Pancreas (tissue), 10 donors: Measurements from ENCODE around the gene TMED5. TPM values are rescaled to one million over a fixed set of nuclear protein-coding genes. Genes with fewer than 3 reads are reported as not detected.
"Not testable (repeated sequence)": the region's sequence is repeated elsewhere in the genome, so short reads cannot be mapped to it uniquely, and the experiment has no call there.

ENCODE experiments used
- ATAC-seq, 4 donors: fragments of 200-7000 bp; cut with Tn5 transposase; one replicate each; pipeline versions ENCODE4 v1.8.0 to v1.9.1; 2020; ENCODE audit warnings: mild to moderate bottlenecking in 4 of 4, moderate library complexity in 4 of 4
- DNase-seq, 6 donors: peaks; one replicate each; pipeline ENCODE4 v3.0.0-alpha.2; 2020
- FAIRE-seq: peaks from 2 replicates; lab custom pipeline; 2012; peaks lifted over from hg19 to GRCh38; lab: Jason Lieb, UNC
- H3K27ac ChIP-seq, 4 donors: fragments of 200-600 bp; sonication (generic); 1 replicate in 3 of 4; 2 replicates in 1 of 4; pipeline versions ENCODE4 v1.5.0 to v1.8.0; 2020
- H3K27me3 ChIP-seq, 4 donors: fragments of 200-600 bp; one replicate each; pipeline ENCODE4 v1.8.0; 2021
- H3K36me3 ChIP-seq, 3 donors: fragments of 200-600 bp; sonication (generic) in 1 of 3; one replicate each; pipeline versions ENCODE4 v1.5.0 to v1.8.0; 2020 to 2021
- H3K4me1 ChIP-seq, 3 donors: fragments of 200-600 bp; one replicate each; pipeline ENCODE4 v1.8.0; 2021
- H3K4me3 ChIP-seq, 4 donors: fragments of 200-600 bp; sonication (generic) in 2 of 4; one replicate each; pipeline versions ENCODE4 v1.5.0 to v1.8.0; 2020 to 2021
- H3K9me3 ChIP-seq, 4 donors: fragments of 200-600 bp; one replicate each; pipeline ENCODE4 v1.8.0; 2021
- CTCF ChIP-seq, 4 donors: fragments of 200-600 bp; sonication (generic) in 3 of 4; IDR thresholded peaks; one replicate each; pipeline versions ENCODE4 v1.5.0 to v1.8.0; 2021; ENCODE audit warnings: antibody characterized with exemption in 4 of 4
- WGBS, 2 donors: extraction: QIAGEN DNeasy Blood & Tissue Kit; methylation state at CpG; one replicate each; pipeline ENCODE4 v1.1.7; 2013; 5-methylcytosine and 5-hydroxymethylcytosine counted together
- intact Hi-C, 3 donors: fragments of 100-400 bp; cut with DNase I; formaldehyde crosslinking; loops; one replicate each; pipeline versions ENCODE4 v1.11.1 to v1.14.2; 2022
- polyA plus RNA-seq, 2 donors: library from polyadenylated mRNA; stranded (reverse); fragments of 200-250 nt; gene quantifications; one replicate each; pipeline ENCODE4 v1.2.3, GENCODE V29; 2013
- total RNA-seq, 6 donors: library from RNA; stranded (reverse); fragmentation: NEBNext Ultra II Directional in 4 of 6; extraction: Animal tissue kit (Norgen Biotek cat#: 25700) in 4 of 6; gene quantifications; one replicate each; pipeline versions ENCODE4 v1.2.1 to v1.2.4, GENCODE V29; 2021 to 2023
- donor health status: healthy with polysubstance abuse.
- donor health status: DM: no; HTN: no; CAD: no; lungs with moderate emphysema.
- donor health status: DM: no; HTN: no; CAD: no.
- donor health status: control.
- donor health status: control.
- donor health status: Bipolar disorder and iron deficiency.
- donor health status: DM: yes; HTN: yes; CAD: no.
- donor health status: DM: no; HTN: no; CAD: no.
- donor health status: DM: no; HTN: no; CAD: no.
- donor health status: DM: yes; HTN: yes; CAD: no.

TMED5 gene
- total RNA-seq (10 to 100 TPM; 15.2 to 29.0 (median 19.5) TPM), polyA plus RNA-seq (10 to 100 TPM in 1 of 2 donors, 1 to 10 TPM in 1; 4.3 to 13.4 TPM)

GRCh38 chr1:93179886-93180722 lies at the start of gene TMED5:
Gene TMED5, minus strand, starts transcription at chr1:93180413. Its CDS starts 171 bp downstream, at chr1:93180242.
- ATAC-seq = peak; percentile 95 to 98 (median 96)
- intact Hi-C loops = no loop called here

GRCh38 chr1:93223023-93223675 lies 42.9 kb upstream of the TMED5 start:
- Histone ChIP-seq H3K9me3 (no peaks in the 10 kb centered on the region), H3K36me3 (no peaks in the 10 kb centered on the region), H3K4me3 (no peak overlapping the region), H3K27ac (no peak overlapping the region), H3K27me3 (no peaks in the 10 kb centered on the region), H3K4me1 (no peaks in the 10 kb centered on the region)
- intact Hi-C loops = no loop called here
- TF ChIP-seq CTCF (IDR thresholded peaks at IDR 0.05) = no peak
- ATAC-seq (no peak), DNase-seq (no peak), FAIRE-seq (no peak)
- WGBS, 2 donors = 93 to 95% methylated on average over 2 of the region's 2 CpGs

More at GRCh38 chr1:93179886-93180722, at the start of gene TMED5:
- FAIRE-seq (peak; percentile 73), DNase-seq (peak; percentile 96 to 99 (median 98))
- H3K9me3 ChIP-seq = no peaks in the 10 kb centered on the region
- H3K27ac ChIP-seq = peak within 1 kb of the TSS; percentile 92 to 98 (median 96)
- H3K27me3 ChIP-seq = no peaks in the 10 kb centered on the region
- TF ChIP-seq CTCF (IDR thresholded peaks at IDR 0.05) = no peak
- H3K4me1 ChIP-seq = peaks cover 0 to 13% (median 11%) of the 10 kb centered on the region in 3 donors
- 0% methylated on average over 76 to 78 of the region's 78 CpGs for WGBS, 2 donors
- no peaks in the 10 kb centered on the region for H3K36me3 ChIP-seq
- peak within 1 kb of the TSS; percentile 62 to 88 (median 85) for H3K4me3 ChIP-seq

- no peak overlapping the region for H3K27ac ChIP-seq
- no peak for TF ChIP-seq CTCF (IDR thresholded peaks at IDR 0.05)
- no peaks in the 10 kb centered on the region for H3K4me1 ChIP-seq
- ATAC-seq (no peak), FAIRE-seq (no peak), DNase-seq (no peak)
- H3K36me3 ChIP-seq = no peaks in the 10 kb centered on the region
- no peak overlapping the region for H3K4me3 ChIP-seq
- 89 to 94% methylated on average over 3 of the region's 3 CpGs for WGBS, 2 donors
- intact Hi-C loops = no loop called here
- no peaks in the 10 kb centered on the region for H3K27me3 ChIP-seq
- H3K9me3 ChIP-seq = no peaks in the 10 kb centered on the region
These were observed 41.7 kb upstream of the TMED5 start for GRCh38 chr1:93221913-93222312.

GRCh38 chr1:93220716-93221115 lies 40.5 kb upstream of the TMED5 start:
- FAIRE-seq, H3K4me1 ChIP-seq, intact Hi-C loops, ATAC-seq, H3K27ac ChIP-seq, H3K27me3 ChIP-seq, H3K4me3 ChIP-seq, H3K36me3 ChIP-seq, DNase-seq, H3K9me3 ChIP-seq: not testable (repeated sequence)
- 91 to 99% methylated on average over 5 of the region's 5 CpGs for WGBS, 2 donors

GRCh38 chr1:93219443-93219842 lies 39.2 kb upstream of the TMED5 start:
- no peaks in the 10 kb centered on the region for H3K4me1 ChIP-seq
- H3K9me3 ChIP-seq = no peaks in the 10 kb centered on the region
- no peak overlapping the region for H3K27ac ChIP-seq
- FAIRE-seq (no peak), ATAC-seq (no peak), DNase-seq (no peak)
- WGBS, 2 donors = 82 to 91% methylated on average over 6 of the region's 6 CpGs
- H3K4me3 ChIP-seq = no peak overlapping the region
- H3K36me3 ChIP-seq = no peaks in the 10 kb centered on the region
- TF ChIP-seq CTCF (IDR thresholded peaks at IDR 0.05) = no peak
- H3K27me3 ChIP-seq = no peaks in the 10 kb centered on the region
- intact Hi-C loops = no loop called here
